ENCODE measurements around the gene GJB2. TPM values are rescaled to one million over a fixed set of nuclear protein-coding genes. Genes with fewer than 3 reads are reported as not detected.

GJB2 gene
- total and polyA plus RNA-seq, 9 donors = 0.13 to 2.5 (median 0.52) TPM; not detected in 3

GRCh38 chr13:20192158-20192835 is 441 bp downstream of the GJB2 start:
- Histone ChIP-seq H3K4me1 (ENCODE audit: insufficient read depth) (peaks cover 4% of the 10 kb centered on the region), H3K4me3 (peak overlapping the region; percentile 34), H3K9me3 (no peaks in the 10 kb centered on the region), H3K27ac (no peak overlapping the region), H3K36me3 (no peaks in the 10 kb centered on the region), H3K27me3 (peaks cover 2% of the 10 kb centered on the region)
- intact Hi-C loops (cut with DNase I) = no loop called here
- no peak for DNase-seq
- TF ChIP-seq POLR2A (IDR thresholded peaks at IDR 0.05) (no peak), CTCF (IDR thresholded peaks at IDR 0.05) (no peak), EP300 (IDR thresholded peaks at IDR 0.05) (no peak)
- 2% methylated on average over 38 to 73 of the region's 73 CpGs for WGBS, 3 donors

GRCh38 chr13:20191311-20192157 is 1.2 kb downstream of the GJB2 start:
- intact Hi-C loops (cut with DNase I) = no loop called here
- TF ChIP-seq POLR2A (IDR thresholded peaks at IDR 0.05) (no peak), CTCF (IDR thresholded peaks at IDR 0.05) (no peak), EP300 (IDR thresholded peaks at IDR 0.05) (no peak)
- Histone ChIP-seq H3K4me1 (ENCODE audit: insufficient read depth) (peaks cover 4% of the 10 kb centered on the region), H3K27ac (no peak overlapping the region), H3K27me3 (peaks cover 2% of the 10 kb centered on the region), H3K4me3 (peak overlapping the region; percentile 34), H3K36me3 (no peaks in the 10 kb centered on the region), H3K9me3 (no peaks in the 10 kb centered on the region)
- no peak for DNase-seq
- 51 to 58% (median 55%) methylated on average over 24 of the region's 24 CpGs for WGBS, 3 donors

GRCh38 chr13:20190481-20191310 is 2.0 kb downstream of the GJB2 start:
- no peak overlapping the region for H3K27ac ChIP-seq
- intact Hi-C loops (cut with DNase I) = no loop called here
- DNase-seq = no peak
- H3K4me1 ChIP-seq (ENCODE audit: insufficient read depth) = peaks cover 4% of the 10 kb centered on the region
- TF ChIP-seq EP300 (IDR thresholded peaks at IDR 0.05) = no peak
- no peaks in the 10 kb centered on the region for H3K36me3 ChIP-seq
- peaks cover 2% of the 10 kb centered on the region for H3K27me3 ChIP-seq
- H3K9me3 ChIP-seq = no peaks in the 10 kb centered on the region
- H3K4me3 ChIP-seq = no peak overlapping the region
- 82 to 86% (median 84%) methylated on average over 16 of the region's 16 CpGs for WGBS, 3 donors

- 64 to 76% (median 72%) methylated on average over 5 of the region's 5 CpGs for WGBS, 3 donors
- H3K27ac ChIP-seq = no peak overlapping the region
- H3K4me1 ChIP-seq (ENCODE audit: insufficient read depth) = peaks cover 4% of the 10 kb centered on the region
- peaks cover 2% of the 10 kb centered on the region for H3K27me3 ChIP-seq
- H3K4me3 ChIP-seq = no peak overlapping the region
- H3K9me3 ChIP-seq = no peaks in the 10 kb centered on the region
- DNase-seq = no peak
- no peak for TF ChIP-seq POLR2A (IDR thresholded peaks at IDR 0.05)
- TF ChIP-seq CTCF (IDR thresholded peaks at IDR 0.05) = no peak
- no peaks in the 10 kb centered on the region for H3K36me3 ChIP-seq
- intact Hi-C loops (cut with DNase I) = no loop called here
Observed at GRCh38 chr13:20190076-20190475, 2.7 kb downstream of the GJB2 start.

Measured in ovary (tissue), 9 donors.